GM18502 (cell line): ENCODE measurements around the gene ST6GALNAC3.
"Not testable (repeated sequence)": the region's sequence is repeated elsewhere in the genome, so short reads cannot be mapped to it uniquely, and the experiment has no call there.

Experiments
- ATAC-seq: cut with Tn5 transposase; IDR thresholded peaks from one replicate; pipeline ENCODE4 v1.9.1; 2021; ENCODE audit warnings: mild to moderate bottlenecking; ENCODE audit not compliant: unreplicated experiment, poor library complexity

The ST6GALNAC3 gene

DNA sequence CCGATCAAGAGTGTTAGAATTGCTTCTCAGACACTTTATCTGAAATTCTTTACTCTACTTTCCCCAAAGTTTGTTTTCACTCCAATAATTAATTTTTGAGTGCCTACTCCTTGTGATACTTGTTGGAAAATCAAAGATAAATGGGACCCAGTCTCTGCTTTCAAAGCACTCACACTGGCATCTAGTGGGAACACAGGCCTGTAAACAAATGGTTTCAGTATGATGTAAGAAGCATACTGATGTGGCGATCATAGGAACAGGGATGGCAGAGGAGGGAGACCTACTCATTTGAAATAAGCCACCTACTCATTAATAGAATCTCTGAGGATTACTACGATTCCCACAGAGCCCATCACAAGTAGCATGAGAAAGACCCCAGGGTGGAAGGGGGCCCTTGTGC, 519.1 kb downstream of the ST6GALNAC3 start:
- ATAC-seq, result no peak

DNA sequence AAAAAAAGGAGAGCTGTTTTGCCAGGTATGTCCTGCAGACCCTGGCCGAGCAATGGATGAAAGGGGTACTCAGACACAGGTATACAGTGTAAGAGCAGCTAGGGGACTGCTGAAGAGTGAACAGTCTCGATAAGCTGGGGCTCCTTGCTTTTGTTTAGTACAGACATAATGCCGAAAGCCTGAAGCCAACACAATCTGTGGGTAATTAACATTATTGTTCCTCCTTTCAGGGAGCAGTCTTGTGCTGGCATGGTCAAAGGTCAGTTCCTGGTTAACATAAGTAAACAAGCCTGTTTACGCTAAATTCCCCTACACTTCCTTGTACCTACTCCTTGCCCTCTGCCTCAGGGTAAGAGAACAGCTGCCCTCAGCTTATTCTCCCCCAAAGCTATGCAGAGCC, 520.5 kb downstream of the ST6GALNAC3 start:
- no peak for ATAC-seq

- ATAC-seq, result no peak
These were observed 526.9 kb downstream of the ST6GALNAC3 start for GRCh38 chr1:76601465-76601864.

DNA sequence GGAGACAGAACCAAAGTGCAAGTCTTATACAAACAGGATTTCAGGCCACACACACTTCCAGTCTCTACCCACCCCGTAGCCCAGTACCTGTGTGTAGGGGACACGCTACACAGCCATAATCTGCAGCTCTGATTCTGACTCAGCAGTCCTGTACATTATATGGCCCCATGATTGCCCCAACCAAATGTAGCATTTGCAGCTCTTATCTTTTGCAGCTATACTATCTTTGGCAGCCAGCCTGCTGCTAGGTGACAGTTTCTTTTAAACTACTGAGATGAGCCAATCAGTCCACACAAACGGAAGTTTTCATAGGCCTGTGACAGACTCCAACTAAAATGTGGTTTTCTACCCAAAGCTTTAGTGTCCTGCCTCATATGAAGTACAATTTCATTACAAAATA, 533.2 kb downstream of the ST6GALNAC3 start:
- ATAC-seq, result no peak

DNA sequence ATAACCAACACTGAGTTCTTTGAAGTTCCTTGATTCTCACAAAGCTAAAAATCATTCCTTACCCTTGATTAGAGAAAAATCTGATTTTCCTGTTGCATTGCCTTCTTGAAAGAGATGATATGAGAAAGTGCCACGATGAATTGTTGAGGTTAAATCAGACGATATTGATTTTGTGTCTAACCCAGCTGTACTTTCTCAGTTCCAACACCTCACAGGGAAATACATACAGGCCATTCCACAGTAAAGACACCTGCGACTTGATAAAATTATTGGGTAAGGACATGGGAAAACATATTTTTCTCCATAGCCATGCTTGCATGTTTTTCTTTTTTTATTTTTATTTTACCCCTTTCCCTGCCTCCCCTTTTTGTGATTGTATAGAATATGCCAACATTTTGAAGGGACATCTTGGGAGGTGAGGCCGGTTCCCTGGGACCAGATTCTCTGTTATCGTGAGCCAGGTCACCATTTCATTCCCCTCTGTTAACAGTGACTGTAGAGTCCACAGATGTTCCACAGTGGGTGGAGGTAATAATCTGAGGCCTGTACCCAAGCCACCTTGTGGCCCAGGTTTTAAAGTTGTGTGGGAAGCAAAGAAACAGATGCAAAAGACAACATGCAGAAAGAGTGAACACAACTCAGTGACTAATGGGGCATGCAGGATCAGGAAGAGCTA, 537.4 kb downstream of the ST6GALNAC3 start:
- no peak for ATAC-seq

- no peak for ATAC-seq
These were observed 539.3 kb downstream of the ST6GALNAC3 start for GRCh38 chr1:76613886-76614285.

- no peak for ATAC-seq
These were observed 540.9 kb downstream of the ST6GALNAC3 start for GRCh38 chr1:76615253-76616035.

DNA sequence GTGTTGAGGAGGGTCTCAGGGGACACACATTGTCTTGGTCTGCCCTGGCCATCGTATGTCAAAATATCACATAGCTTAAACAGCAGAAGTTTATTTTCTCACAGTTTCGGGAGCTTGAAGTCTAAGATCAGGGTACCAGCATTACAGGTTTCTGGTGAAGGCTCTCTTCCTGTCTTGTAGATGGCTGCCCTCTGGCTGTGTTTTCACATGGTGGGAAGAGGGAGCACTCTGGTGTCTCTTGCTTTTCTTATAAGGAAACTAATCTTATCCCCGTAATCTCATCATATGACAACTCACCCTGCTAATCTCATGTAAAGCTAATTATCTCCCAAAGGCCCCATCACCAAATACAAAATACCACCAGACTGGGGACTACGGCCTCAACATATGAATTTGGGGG, 545.8 kb downstream of the ST6GALNAC3 start:
- no peak for ATAC-seq

- ATAC-seq, result no peak
These were observed 548.4 kb downstream of the ST6GALNAC3 start for GRCh38 chr1:76622774-76623528.

DNA sequence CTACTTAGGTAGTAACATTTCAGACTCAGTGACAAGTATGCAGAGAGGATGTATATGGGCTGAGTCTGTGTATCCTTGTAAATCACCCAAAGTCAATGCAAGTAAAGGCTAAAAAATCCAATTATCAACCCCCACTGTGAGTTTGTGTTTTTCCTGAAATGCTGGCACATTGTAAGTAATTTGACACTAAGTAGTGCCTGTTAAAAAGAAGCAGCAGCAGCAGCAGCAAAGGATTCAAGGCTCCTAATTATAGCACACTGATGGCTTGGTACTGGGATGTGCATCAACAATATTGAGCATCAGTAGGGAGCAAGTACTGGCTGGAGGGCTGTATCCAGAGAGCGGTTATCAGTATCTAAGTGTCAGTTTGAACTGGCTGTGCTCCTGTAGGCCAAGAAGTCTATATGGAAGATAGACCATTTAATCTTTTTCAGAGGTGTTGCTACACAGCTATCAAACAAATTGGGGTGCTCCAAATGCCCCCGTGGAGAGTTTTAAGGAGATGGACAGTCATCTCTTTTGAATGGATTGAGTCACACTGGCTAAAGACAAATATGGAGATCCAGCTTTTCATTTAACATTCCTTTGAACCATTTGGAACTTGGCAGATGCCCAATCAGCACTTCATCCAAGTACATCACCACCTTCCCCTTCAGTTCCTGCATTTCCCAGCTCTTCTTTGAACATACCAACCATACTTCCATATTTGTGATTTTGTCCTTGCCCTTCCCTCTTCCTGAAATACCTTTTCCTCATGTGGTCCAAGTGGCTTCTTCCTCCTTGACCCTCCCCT, 551.5 kb downstream of the ST6GALNAC3 start:
- ATAC-seq, result no peak

- no peak for ATAC-seq
These were observed 553.0 kb downstream of the ST6GALNAC3 start for GRCh38 chr1:76627498-76627897.

- no peak for ATAC-seq
These were observed 553.4 kb downstream of the ST6GALNAC3 start for GRCh38 chr1:76627901-76628300.

- ATAC-seq, result no peak
These were observed 557.6 kb downstream of the ST6GALNAC3 start for GRCh38 chr1:76632136-76632535.

- no peak for ATAC-seq
These were observed 561.2 kb downstream of the ST6GALNAC3 start for GRCh38 chr1:76635784-76636183.

DNA sequence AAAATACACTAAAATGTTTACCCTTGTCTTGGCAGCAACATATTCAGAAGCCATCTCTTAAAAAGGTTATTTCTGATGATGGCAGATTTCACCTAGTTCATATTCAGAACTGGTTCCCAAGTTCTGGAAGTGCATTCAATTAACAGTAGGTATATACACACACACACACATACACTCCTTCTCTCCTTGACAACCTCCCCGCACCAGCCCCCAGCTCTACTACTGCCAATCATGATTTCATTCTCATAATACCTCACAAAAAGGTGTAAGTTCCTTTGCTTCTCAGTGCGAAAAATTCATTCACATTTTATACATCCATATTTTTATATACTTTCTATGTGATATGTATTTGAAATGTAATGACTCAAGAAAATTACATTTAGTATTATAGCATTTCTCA, 564.6 kb downstream of the ST6GALNAC3 start:
- no peak for ATAC-seq

DNA sequence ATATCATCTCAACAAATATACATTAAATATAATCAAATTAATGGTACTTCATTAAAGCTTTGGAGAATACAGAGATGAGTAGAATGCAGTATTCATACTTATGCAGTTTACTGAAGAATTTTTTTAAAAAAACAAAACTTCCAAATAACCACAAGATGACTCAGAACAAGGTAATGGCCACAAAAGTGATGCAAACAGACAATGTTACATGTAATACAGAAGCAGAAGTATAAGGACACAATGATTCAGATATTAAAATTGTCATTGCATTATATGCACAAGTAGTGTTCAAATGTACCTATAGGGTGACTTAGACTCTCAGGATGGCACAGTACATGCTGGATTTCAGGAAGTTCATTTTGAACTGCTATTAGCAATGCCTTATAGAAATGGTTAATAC, 565.5 kb downstream of the ST6GALNAC3 start:
- no peak for ATAC-seq

DNA sequence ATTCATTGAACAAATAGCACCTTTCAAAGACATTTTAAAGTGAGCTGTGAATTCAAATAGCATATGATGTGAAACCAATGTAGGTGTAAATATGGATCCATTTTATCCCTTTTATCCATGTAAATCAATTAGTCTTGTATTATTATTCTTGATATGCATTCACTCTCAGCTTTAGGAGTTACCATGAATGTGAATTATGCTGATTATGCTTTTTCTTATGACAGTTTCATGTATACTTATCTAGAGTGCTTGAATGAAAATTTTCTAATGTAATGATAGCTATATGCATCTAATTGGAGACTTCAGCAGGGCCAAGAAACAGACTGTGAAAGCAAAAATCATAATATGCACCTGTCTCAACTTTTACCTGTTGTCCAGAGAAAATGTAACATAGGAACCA, 566.2 kb downstream of the ST6GALNAC3 start:
- no peak for ATAC-seq

DNA sequence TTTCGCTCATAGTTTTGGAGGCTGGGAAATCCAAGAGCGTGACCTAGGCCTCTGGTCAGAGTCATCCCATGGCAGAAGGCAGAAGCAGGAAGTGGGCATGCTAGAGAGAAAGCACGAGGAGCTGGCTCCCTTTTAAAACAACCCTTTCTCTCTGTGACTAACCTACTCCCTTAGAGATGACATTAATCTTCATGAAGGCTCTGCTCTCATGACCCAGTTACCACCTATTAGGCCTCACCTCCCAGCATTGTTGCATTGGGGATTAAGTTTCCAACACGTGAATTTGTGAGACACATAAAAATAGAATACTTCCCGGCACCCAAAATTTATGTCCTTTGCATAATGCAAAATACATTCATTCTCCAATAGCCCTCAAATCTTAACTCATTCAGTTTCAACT, 569.6 kb downstream of the ST6GALNAC3 start:
- ATAC-seq, result no peak

- ATAC-seq, result not testable (repeated sequence)
These were observed 578.3 kb downstream of the ST6GALNAC3 start for GRCh38 chr1:76652860-76653259.

DNA sequence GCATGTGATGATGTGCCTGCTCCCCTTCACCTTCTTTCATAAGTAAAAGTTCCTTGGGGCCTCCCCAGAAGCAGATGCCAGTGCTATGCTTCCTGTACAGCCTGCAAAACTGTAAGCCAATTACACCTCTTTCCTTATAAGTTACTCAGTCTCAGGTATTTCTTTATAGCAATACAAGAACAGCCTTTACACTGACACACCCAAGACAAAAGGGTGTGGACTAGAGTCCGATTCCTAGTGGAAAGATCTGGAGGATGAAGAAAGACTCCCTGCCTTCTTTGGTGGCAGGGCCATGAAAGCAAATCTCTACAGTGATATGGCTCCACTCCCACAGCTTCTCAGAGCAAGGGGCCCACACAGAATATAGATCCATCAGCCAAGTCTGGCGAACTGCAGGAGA, 583.1 kb downstream of the ST6GALNAC3 start:
- ATAC-seq, result no peak
